IMR-90 (cell line): ENCODE measurements around the gene LARP1. TPM values are rescaled to one million over a fixed set of nuclear protein-coding genes. Genes with fewer than 3 reads are reported as not detected.

Source experiments
- ATAC-seq: fragments of 200-7000 bp; cut with Tn5 transposase; 2 replicates; pipeline ENCODE4 v1.9.1; 2020; ENCODE audit warnings: low read depth, mild to moderate bottlenecking, moderate library complexity
- BruUV-seq: library from RNA; stranded (reverse); fragments of 400-500 nt; replicated peaks from 2 replicates; lab custom pipeline; 2021; lab: Mats Ljungman, UMichigan
- CTCF ChIA-PET: fragments of 300-600 bp; formaldehyde crosslinking; extraction: SDS; loops from one replicate; lab custom pipeline; 2021; ENCODE audit warnings: antibody characterized with exemption; lab: Yijun Ruan, JAX
- POLR2A ChIA-PET: fragments of 300-600 bp; sonication (Branson Sonifier 250); formaldehyde crosslinking; loops from one replicate; lab custom pipeline; 2022; ENCODE audit warnings: antibody characterized with exemption; ENCODE audit not compliant: unreplicated experiment; lab: Charles Lee
- DNase-seq: peaks from one replicate; pipeline ENCODE4 v3.0.0; 2013
- H2AFZ ChIP-seq: replicated peaks from 2 replicates; pipeline ENCODE3; 2013; ENCODE audit warnings: low read length, mild to moderate bottlenecking; ENCODE audit not compliant: poor library complexity
- H2AK5ac ChIP-seq: 2 replicates; pipeline ENCODE4 v1.6.1; 2013; ENCODE audit warnings: low read depth, low read length, inconsistent platforms
- H2AK9ac ChIP-seq: replicated peaks from 2 replicates; pipeline ENCODE3; 2013; ENCODE audit warnings: mild to moderate bottlenecking, low read depth, low read length, moderate library complexity; ENCODE audit not compliant: poor library complexity
- H2BK120ac ChIP-seq: 2 replicates; pipeline ENCODE4 v1.6.1; 2013; ENCODE audit warnings: low read depth, low read length, inconsistent platforms
- H2BK15ac ChIP-seq: 3 replicates; pipeline ENCODE4 v1.6.1; 2013; ENCODE audit warnings: low read depth, low read length, inconsistent platforms
- H2BK20ac ChIP-seq: 2 replicates; pipeline ENCODE4 v1.6.1; 2013; ENCODE audit warnings: low read depth, mild to moderate bottlenecking, inconsistent platforms, low read length, moderate library complexity
- H2BK5ac ChIP-seq: 2 replicates; pipeline ENCODE4 v1.6.1; 2013; ENCODE audit warnings: mild to moderate bottlenecking, low read depth, low read length, inconsistent platforms; ENCODE audit not compliant: poor library complexity, severe bottlenecking
- H3K14ac ChIP-seq: replicated peaks from 2 replicates; pipeline ENCODE4 v1.6.1; 2013; ENCODE audit warnings: low read depth, low read length, inconsistent platforms
- H3K18ac ChIP-seq: 2 replicates; pipeline ENCODE4 v1.6.1; 2013; ENCODE audit warnings: low read depth, low read length, control low read depth
- H3K23ac ChIP-seq: 2 replicates; pipeline ENCODE4 v1.6.1; 2013; ENCODE audit warnings: low read depth, low read length, inconsistent platforms
- H3K27ac ChIP-seq: 2 replicates; pipeline ENCODE4 v1.5.1; 2013; ENCODE audit warnings: mild to moderate bottlenecking, control low read depth, low read length; ENCODE audit not compliant: insufficient read depth
- H3K27me3 ChIP-seq: 2 replicates; pipeline ENCODE4 v1.6.1; 2013; ENCODE audit warnings: low read length; ENCODE audit not compliant: control insufficient read depth, insufficient read depth
- H3K36me3 ChIP-seq: 2 replicates; pipeline ENCODE4 v1.6.1; 2013; ENCODE audit warnings: low read length, mixed read lengths; ENCODE audit not compliant: control insufficient read depth, insufficient read depth
- H3K4ac ChIP-seq: 2 replicates; pipeline ENCODE4 v1.6.1; 2013; ENCODE audit warnings: low read depth, low read length, inconsistent platforms
- H3K4me1 ChIP-seq: 2 replicates; pipeline ENCODE4 v1.6.1; 2013; ENCODE audit warnings: low read length, mixed read lengths; ENCODE audit not compliant: control insufficient read depth, insufficient read depth
- H3K4me2 ChIP-seq: 2 replicates; pipeline ENCODE4 v1.6.1; 2013; ENCODE audit warnings: low read depth, mild to moderate bottlenecking, control low read depth, low read length, moderate library complexity
- H3K4me3 ChIP-seq: 2 replicates; pipeline ENCODE4 v1.5.1; 2013; ENCODE audit warnings: low read depth, mild to moderate bottlenecking, control low read depth, low read length, moderate library complexity; ENCODE audit not compliant: insufficient read depth
- H3K56ac ChIP-seq: 2 replicates; pipeline ENCODE4 v1.6.1; 2013; ENCODE audit warnings: low read length, inconsistent platforms; ENCODE audit not compliant: insufficient read depth; ENCODE audit errors: extremely low read depth
- H3K79me1 ChIP-seq, 2 experiments: 2 replicates each; pipeline ENCODE4 v1.6.1; 2013; ENCODE audit warnings: low read length in 2 of 2, inconsistent platforms in 1 of 2, low read depth in 1 of 2
- H3K9ac ChIP-seq: 2 replicates; pipeline ENCODE4 v1.6.1; 2013; ENCODE audit warnings: low read depth, low read length, control low read depth
- H3K9me1 ChIP-seq: 2 replicates; pipeline ENCODE4 v1.6.1; 2013; ENCODE audit warnings: low read length, inconsistent platforms; ENCODE audit not compliant: insufficient read depth
- H3K9me3 ChIP-seq: 2 replicates; pipeline ENCODE4 v1.6.1; 2013; ENCODE audit warnings: low read length; ENCODE audit not compliant: control insufficient read depth, insufficient read depth
- H4K20me1 ChIP-seq: 2 replicates; pipeline ENCODE4 v1.6.1; 2013; ENCODE audit warnings: low read length, inconsistent platforms; ENCODE audit not compliant: insufficient read depth
- H4K5ac ChIP-seq: 2 replicates; pipeline ENCODE4 v1.6.1; 2013; ENCODE audit warnings: mild to moderate bottlenecking, low read depth, low read length, control low read depth
- H4K8ac ChIP-seq, 2 experiments: 2 replicates each; pipeline ENCODE4 v1.6.1; 2013; ENCODE audit warnings: low read depth in 2 of 2, low read length in 2 of 2, control low read depth in 1 of 2, inconsistent platforms in 1 of 2
- H4K91ac ChIP-seq: 2 replicates; pipeline ENCODE4 v1.6.1; 2013; ENCODE audit warnings: low read depth, low read length, inconsistent platforms; ENCODE audit not compliant: insufficient read depth
- BHLHE40 ChIP-seq: fragments of 150-350 bp; IDR thresholded peaks from 2 replicates; pipeline ENCODE4 v1.6.1; 2016; ENCODE audit warnings: mild to moderate bottlenecking, low read depth, low read length
- CEBPB ChIP-seq: IDR thresholded peaks from 2 replicates; pipeline ENCODE4 v1.6.1; 2012; ENCODE audit warnings: low read depth, low read length, improper control_type of control experiment
- CHD1 ChIP-seq: IDR thresholded peaks from 2 replicates; pipeline ENCODE4 v1.6.1; 2012; ENCODE audit warnings: low read depth, low read length, improper control_type of control experiment
- CTCF ChIP-seq: conservative IDR thresholded peaks from 2 replicates; pipeline ENCODE4 v1.5.1; 2012; ENCODE audit warnings: mild to moderate bottlenecking, low read depth, low read length, improper control_type of control experiment
- FOS ChIP-seq: fragments of 150-350 bp; IDR thresholded peaks from 2 replicates; pipeline ENCODE4 v1.6.1; 2016; ENCODE audit warnings: low read depth, low read length
- MAFK ChIP-seq: IDR thresholded peaks from 2 replicates; pipeline ENCODE4 v1.6.1; 2012; ENCODE audit warnings: low read depth, low read length, improper control_type of control experiment
- MAZ ChIP-seq: IDR thresholded peaks from 2 replicates; pipeline ENCODE4 v1.6.1; 2012; ENCODE audit warnings: low read depth, mild to moderate bottlenecking, low read length, improper control_type of control experiment, moderate library complexity, borderline replicate concordance
- MXI1 ChIP-seq: IDR thresholded peaks from 2 replicates; pipeline ENCODE4 v1.6.1; 2012; ENCODE audit warnings: low read depth, mild to moderate bottlenecking, low read length, moderate library complexity, borderline replicate concordance
- NFE2L2 ChIP-seq: fragments of 150-350 bp; IDR thresholded peaks from 2 replicates; pipeline ENCODE4 v1.6.1; 2016; ENCODE audit warnings: low read depth, mild to moderate bottlenecking, low read length
- POLR2A ChIP-seq: IDR thresholded peaks from 2 replicates; pipeline ENCODE4 v1.6.1; 2012; ENCODE audit warnings: mild to moderate bottlenecking, low read depth, low read length
- RAD21 ChIP-seq: IDR thresholded peaks from 2 replicates; pipeline ENCODE4 v1.6.1; 2012; ENCODE audit warnings: low read length, improper control_type of control experiment
- RCOR1 ChIP-seq: IDR thresholded peaks from 2 replicates; pipeline ENCODE4 v1.6.1; 2012; ENCODE audit warnings: mild to moderate bottlenecking, low read length, improper control_type of control experiment; ENCODE audit not compliant: insufficient replicate concordance
- RFX5 ChIP-seq: IDR thresholded peaks from 2 replicates; pipeline ENCODE4 v1.8.0; 2012; ENCODE audit warnings: low read depth, mild to moderate bottlenecking, low read length, moderate library complexity
- SMC3 ChIP-seq: fragments of 150-350 bp; IDR thresholded peaks from 2 replicates; pipeline ENCODE4 v1.6.1; 2016; ENCODE audit warnings: low read depth, mild to moderate bottlenecking, antibody characterized with exemption, low read length, moderate library complexity
- WGBS, 2 experiments: methylation state at CpG; one replicate each; pipeline versions ENCODE4 v1.1.5 to v1.1.7; 2013; ENCODE audit warnings: missing lambda C conversion rate in 2 of 2; ENCODE audit not compliant: insufficient read length in 1 of 2; ENCODE audit errors: extremely low coverage in 2 of 2; 5-methylcytosine and 5-hydroxymethylcytosine counted together
- dilution Hi-C: fragments of 300-500 bp; cut with HindIII; formaldehyde crosslinking; loops from one replicate; pipeline ENCODE4 v1.14.3; 2018; ENCODE audit warnings: low sequenced_read_pairs; ENCODE audit not compliant: unreplicated experiment
- in situ Hi-C: fragments of 300-500 bp; cut with MboI; formaldehyde crosslinking; loops from 3 replicates; pipeline ENCODE4 v1.14.3; 2019; ENCODE audit warnings: low sequenced_read_pairs, inconsistent platforms, mixed read lengths
- intact Hi-C: fragments of 100-400 bp; cut with micrococcal nuclease; formaldehyde crosslinking; loops from 2 replicates; pipeline ENCODE4 v1.10.0; 2022
- polyA plus RNA-seq, 3 experiments: library from polyadenylated mRNA; depleted of rRNA; stranded (reverse); fragments of >200 nt; gene quantifications; 2 replicates each; pipeline ENCODE4 v1.2.3, GENCODE V29; 2012; ENCODE audit warnings: low replicate concordance in 1 of 3
- total RNA-seq: library from RNA; depleted of rRNA; stranded (reverse); fragments of >200 nt; gene quantifications from 2 replicates; pipeline ENCODE4 v1.2.3, GENCODE V29; 2012
- TF ChIP-seq, protein P1 (sequence below): fragments of 150-350 bp; IDR thresholded peaks from 2 replicates; pipeline ENCODE4 v1.6.1; 2017; ENCODE audit warnings: mild to moderate bottlenecking, antibody characterized with exemption, low read length, low read depth
- TF ChIP-seq, protein P2 (sequence below): fragments of 150-350 bp; IDR thresholded peaks from 2 replicates; pipeline ENCODE4 v1.6.1; 2016; ENCODE audit warnings: low read depth, mild to moderate bottlenecking, low read length, moderate library complexity, borderline replicate concordance

The LARP1 gene
- total and polyA plus RNA-seq, 2 of the 4 experiments (the other 2 are of a cell fraction), result 47.3 to 77.4 TPM

GRCh38 chr5:154820383-154820782 lies 65.2 kb downstream of the LARP1 start:
- H4K20me1 ChIP-seq, result no peaks in the 10 kb centered on the region
- no peak overlapping the region for H3K4me2 ChIP-seq
- no peak overlapping the region for H4K5ac ChIP-seq
- intact Hi-C loops, result no loop called here
- 100% methylated on average over 2 of the region's 5 CpGs; no CpG with 5 or more reads in 1 of the 2 experiments for WGBS, 2 experiments
- TF ChIP-seq RAD21 (no peak), NFE2L2 (no peak), MAFK (no peak), RFX5 (no peak), CHD1 (no peak), SMC3 (no peak), CTCF (no peak), MAZ (no peak), POLR2A (no peak), BHLHE40 (no peak), RCOR1 (no peak), CEBPB (no peak), MXI1 (no peak), FOS (no peak)
- TF ChIP-seq, protein P1, sequence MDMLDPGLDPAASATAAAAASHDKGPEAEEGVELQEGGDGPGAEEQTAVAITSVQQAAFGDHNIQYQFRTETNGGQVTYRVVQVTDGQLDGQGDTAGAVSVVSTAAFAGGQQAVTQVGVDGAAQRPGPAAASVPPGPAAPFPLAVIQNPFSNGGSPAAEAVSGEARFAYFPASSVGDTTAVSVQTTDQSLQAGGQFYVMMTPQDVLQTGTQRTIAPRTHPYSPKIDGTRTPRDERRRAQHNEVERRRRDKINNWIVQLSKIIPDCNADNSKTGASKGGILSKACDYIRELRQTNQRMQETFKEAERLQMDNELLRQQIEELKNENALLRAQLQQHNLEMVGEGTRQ, result no peak
- TF ChIP-seq, protein P2, sequence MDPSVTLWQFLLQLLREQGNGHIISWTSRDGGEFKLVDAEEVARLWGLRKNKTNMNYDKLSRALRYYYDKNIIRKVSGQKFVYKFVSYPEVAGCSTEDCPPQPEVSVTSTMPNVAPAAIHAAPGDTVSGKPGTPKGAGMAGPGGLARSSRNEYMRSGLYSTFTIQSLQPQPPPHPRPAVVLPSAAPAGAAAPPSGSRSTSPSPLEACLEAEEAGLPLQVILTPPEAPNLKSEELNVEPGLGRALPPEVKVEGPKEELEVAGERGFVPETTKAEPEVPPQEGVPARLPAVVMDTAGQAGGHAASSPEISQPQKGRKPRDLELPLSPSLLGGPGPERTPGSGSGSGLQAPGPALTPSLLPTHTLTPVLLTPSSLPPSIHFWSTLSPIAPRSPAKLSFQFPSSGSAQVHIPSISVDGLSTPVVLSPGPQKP, result no peak
- dilution Hi-C loops, result no loop called here
- H3K4me3 ChIP-seq, result no peak overlapping the region
- peaks cover 15% of the 10 kb centered on the region; the same call in 1 of the 2 replicates for H3K9me1 ChIP-seq
- ATAC-seq (no peak), DNase-seq (no peak)
- H4K91ac ChIP-seq, result no peak overlapping the region
- no peaks in the 10 kb centered on the region for H3K27me3 ChIP-seq
- in situ Hi-C loops, result loop anchor here (25.0 kb wide), 1 partner anchor 358 kb away; no protein-coding TSS in a partner anchor
- H3K27ac ChIP-seq, result no peak overlapping the region
- no peak overlapping the region for H3K18ac ChIP-seq
- no TSS peak for BruUV-seq
- H3K4ac ChIP-seq, result no peak overlapping the region
- H3K56ac ChIP-seq, result no peak overlapping the region
- H2BK20ac ChIP-seq, result no peak overlapping the region
- no peaks in the 10 kb centered on the region for H3K9me3 ChIP-seq
- H2BK15ac ChIP-seq, result no peak overlapping the region
- CTCF ChIA-PET, result no interaction called here
- H2AFZ ChIP-seq, result no peak overlapping the region
- H3K79me1 ChIP-seq, result peaks cover 10 to 38% of the 10 kb centered on the region in 2 experiments; a peak in 3 of 4 replicates
- H3K23ac ChIP-seq, result no peak overlapping the region
- no peak overlapping the region for H2BK120ac ChIP-seq
- H3K4me1 ChIP-seq, result no peaks in the 10 kb centered on the region
- H3K14ac ChIP-seq, result no peak overlapping the region
- no peak overlapping the region for H2BK5ac ChIP-seq
- no peak overlapping the region for H2AK5ac ChIP-seq
- POLR2A ChIA-PET, result no interaction called here
- H2AK9ac ChIP-seq, result no peak overlapping the region
- H3K36me3 ChIP-seq, result peaks cover 63% of the 10 kb centered on the region
- H3K9ac ChIP-seq, result no peak overlapping the region
- H4K8ac ChIP-seq, result no peak overlapping the region
